Measurements from ENCODE around the gene KLHL6.
"Not testable (repeated sequence)": the region's sequence is repeated elsewhere in the genome, so short reads cannot be mapped to it uniquely, and the experiment has no call there.

GRCh38 chr3:183520295-183520694 is 35.2 kb downstream of the KLHL6 start:
- not testable (repeated sequence) for TF ChIP-seq POLR2A (IDR thresholded peaks at IDR 0.05; ENCODE audit: low read length); GATA1 (IDR thresholded peaks at IDR 0.05; ENCODE audit: low read depth, low read length)

All from erythroblast (primary cell).